ENCODE data around the gene HDAC9. TPM values are rescaled to one million over a fixed set of nuclear protein-coding genes. Genes with fewer than 3 reads are reported as not detected.

Gene HDAC9
- polyA plus RNA-seq, 4 donors = 8.4 to 15.8 (median 10.7) TPM

DNA sequence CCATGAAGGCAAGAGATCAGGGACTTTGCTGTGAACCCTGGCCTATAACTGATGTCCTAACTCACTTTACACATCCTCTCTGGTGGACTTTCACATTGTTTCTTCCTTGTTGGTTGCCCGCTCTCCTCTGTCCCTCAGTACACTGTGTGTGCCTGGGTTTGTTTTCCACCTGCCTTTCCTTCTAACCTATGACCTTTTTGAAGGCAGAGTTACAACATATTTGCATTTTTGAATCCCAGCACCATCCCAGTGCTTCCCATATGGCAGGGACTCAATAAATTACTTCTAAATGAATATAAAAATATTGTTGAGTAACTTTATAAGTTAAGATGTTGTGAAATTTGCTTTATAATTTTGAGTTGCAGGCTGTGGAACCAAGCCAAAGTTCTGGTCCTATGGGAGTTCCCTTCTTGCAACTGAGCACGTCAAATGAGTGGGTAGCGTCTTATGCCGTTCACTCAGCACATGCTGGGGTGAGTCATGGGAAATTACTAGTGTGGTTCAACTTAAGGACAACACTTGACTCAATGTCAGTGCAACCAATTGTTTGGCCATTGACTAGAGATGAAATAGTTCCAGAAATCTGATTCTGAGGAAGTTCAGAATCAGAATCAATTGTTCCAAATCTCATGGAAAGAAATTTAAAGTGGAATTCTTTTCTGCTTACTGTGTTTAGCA lies 370.9 kb downstream of the HDAC9 start:
- DNase-seq (ENCODE audit: low read depth in 4 of 4, low spot score in 3 of 4) = no peak

DNA sequence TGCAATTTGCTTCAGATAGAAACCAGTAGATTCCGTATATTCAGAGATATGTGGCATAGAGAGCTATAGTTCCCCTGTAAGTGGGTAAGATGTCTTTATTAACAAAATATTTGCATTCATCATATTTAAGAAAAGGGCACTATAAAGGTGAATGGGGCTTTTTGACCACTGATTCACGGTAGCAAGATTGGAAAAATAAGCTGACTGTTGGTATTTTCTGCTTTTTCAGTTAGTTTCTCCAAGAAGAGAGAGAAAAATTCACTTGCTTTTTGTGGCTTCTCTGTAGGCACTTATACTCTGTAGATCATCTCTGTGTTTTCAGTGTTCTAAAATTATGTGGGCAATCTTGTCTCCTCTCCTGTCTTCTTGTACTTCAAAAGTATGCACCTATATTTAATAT lies 376.8 kb downstream of the HDAC9 start:
- DNase-seq (ENCODE audit: low read depth in 4 of 4, low spot score in 3 of 4) = no peak

DNA sequence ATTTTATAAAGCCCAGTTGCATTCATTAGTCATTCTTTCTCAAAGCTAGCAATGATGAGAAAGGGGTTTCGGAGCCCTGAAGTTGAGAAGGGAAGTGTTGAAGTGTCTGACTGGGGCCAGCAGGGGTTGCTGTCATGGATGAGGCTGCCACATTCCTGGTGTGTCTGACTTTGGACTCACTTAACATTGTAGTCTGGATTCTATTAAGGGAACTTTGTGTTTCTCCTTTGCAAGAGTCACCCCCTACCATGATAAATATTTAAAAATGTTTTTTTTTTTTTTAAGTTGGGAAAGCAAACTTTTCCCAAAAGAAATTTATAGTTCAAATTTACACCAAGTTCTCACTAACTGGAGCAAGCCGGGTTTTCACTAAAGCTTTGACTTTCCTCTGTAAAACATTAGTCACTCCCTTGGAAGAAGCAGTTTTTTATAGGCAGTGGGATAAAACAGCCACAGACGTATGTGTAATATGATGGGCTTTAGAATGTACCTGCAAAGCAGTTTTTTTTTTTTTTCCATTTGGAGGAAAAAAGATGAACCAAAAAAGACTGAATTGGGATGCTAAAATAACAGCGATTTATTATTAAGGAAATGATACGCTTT lies 378.3 kb downstream of the HDAC9 start:
- no peak for DNase-seq (ENCODE audit: low read depth in 4 of 4, low spot score in 3 of 4)

DNA sequence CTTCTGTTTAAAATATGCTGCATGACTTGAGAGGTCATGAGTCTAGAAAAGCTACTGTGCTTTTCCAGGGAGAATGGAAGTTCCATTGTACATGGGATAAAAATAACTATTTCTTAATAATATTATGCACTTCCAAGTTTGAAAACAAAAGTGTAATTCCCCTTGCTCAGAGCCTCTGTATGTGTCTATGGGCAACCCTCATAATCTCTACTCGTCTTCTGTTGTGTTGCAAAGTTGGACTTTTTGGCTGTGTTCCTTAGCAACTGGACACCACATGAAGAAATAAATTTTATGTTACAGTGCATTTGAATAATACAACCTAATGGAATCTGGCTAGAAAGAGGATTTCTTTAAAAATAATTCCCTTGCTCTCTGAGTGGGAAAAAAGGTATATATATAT lies 379.3 kb downstream of the HDAC9 start:
- no peak for DNase-seq (ENCODE audit: low read depth in 4 of 4, low spot score in 3 of 4)

DNA sequence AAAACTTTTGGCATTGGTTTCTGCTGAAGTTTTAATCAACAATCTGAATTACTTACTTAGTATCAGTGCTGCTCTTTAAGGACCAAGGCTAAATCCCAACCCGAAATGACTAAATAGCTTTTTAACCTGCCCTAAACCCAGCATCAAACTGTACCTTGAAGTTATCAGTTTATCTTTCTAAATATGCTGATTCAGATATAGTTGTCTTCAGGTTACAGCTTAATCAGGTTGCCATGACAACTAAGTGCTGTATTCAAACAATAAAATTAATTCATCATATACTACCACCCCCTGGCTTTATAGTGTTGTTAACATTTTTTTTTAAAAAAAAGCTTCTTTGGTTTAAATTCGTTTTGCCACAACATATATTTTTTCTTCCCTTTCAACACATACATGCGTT lies 382.3 kb downstream of the HDAC9 start:
- DNase-seq (ENCODE audit: low read depth in 4 of 4, low spot score in 3 of 4) = no peak

DNA sequence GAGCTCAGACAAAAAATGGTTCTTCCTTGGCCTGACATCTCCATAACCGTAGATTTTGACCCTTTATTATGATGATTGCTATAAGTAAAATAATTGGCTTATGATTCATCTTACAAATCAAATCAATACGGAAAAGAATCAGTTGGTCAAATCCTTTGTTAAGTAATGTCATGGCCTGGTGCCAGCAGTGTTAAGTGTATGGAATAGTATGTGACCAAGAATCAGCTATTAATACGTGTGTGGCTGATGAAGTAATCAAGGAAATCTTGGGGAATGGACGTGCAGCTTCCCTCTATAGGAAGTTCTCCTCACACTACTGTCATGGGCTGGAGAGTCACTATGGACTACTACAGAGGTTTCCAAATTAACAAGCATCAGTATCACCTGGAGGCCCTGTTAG lies 391.3 kb downstream of the HDAC9 start:
- no peak for DNase-seq (ENCODE audit: low read depth in 4 of 4, low spot score in 3 of 4)

DNA sequence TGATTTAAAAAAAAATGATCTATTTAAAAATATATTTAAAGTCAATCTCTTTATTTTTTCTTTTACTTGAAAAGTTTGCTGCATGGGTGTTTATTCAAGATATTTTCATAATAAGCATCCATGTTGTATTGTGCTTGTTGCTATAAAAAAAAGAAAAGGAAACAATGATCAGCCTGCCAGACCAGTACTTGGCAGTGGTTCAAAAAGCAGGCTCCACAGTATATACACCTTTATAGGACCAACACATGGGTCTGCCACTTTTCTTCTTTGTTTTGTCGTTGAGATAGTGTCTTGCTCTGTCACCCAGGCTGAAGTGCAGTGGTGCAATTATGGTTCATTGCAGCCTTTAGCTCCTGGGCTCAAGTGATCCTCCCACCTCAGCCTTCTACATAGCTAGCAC lies 393.9 kb downstream of the HDAC9 start:
- DNase-seq (ENCODE audit: low read depth in 4 of 4, low spot score in 3 of 4) = no peak

DNA sequence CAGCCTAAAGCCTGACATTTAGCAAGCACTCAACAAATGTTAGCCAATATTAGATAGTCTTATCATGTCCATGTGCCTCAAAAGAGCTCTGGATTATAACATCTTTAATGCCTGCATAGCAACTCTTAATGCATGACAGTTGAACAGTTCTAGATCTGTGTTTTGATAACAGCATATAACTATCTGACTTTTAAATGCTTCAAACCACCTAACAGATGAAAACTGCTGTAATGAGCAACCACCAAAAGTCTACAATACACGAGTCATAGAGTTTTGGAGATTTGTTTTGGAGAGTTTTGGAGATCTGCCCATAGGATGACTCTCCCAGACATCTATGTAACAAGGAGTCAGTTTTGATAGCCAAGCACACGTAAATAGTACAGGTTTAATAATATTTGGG lies 394.6 kb downstream of the HDAC9 start:
- no peak for DNase-seq (ENCODE audit: low read depth in 4 of 4, low spot score in 3 of 4)

DNA sequence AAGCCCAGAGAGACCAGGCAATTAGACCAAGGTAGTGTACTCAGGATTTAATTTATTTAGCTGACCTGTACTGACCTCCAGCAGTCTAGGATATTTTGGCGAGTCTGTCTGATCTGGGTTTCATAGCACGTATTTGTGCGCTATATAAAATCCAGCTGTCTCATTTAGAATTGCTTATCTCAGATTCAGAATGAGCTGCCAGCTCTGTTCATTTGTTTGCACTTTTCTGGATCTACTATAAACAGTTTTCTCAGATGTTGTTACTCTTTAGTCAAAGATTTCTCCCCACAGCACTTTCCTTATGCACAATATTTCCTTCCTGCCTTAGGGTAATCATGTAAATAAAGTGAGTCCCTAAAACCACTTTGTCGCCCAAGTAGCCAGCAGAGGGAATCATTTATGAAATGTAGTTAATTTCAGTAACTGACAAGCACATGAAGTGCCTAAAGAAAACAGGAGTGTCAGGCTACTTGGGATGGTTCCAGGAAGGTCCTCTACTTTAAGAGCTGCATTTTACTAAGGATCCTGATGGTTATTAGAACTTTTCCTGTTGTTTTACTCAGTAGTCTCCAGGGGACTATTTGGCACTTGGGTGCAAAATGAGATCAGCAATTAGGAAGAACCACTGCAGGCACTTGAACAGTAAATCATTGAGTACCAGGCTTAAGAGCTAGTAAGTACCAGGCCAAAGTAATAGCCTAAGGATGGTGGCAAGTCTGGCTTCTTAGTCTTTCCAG lies 395.5 kb downstream of the HDAC9 start:
- no peak for DNase-seq (ENCODE audit: low read depth in 4 of 4, low spot score in 3 of 4)

DNA sequence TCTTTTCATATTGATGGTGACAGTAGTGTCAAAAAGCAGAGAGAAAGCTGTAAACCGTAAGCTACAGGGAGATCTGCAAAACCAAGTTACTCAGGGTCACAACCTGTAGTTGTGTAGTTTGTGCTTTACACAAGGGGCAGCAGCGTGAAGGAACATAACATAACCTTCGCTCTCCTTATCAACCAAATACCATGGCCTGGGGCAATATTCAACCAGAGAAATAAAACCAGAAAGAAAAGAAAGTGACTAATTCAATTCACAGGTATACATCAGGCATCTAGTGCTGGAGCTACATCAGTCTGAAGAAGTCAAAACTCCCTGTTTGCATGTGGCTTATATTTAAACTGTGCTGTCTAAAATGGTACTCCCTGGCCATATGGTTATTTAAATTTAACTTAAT lies 397.6 kb downstream of the HDAC9 start:
- DNase-seq (ENCODE audit: low read depth in 4 of 4, low spot score in 3 of 4) = no peak

DNA sequence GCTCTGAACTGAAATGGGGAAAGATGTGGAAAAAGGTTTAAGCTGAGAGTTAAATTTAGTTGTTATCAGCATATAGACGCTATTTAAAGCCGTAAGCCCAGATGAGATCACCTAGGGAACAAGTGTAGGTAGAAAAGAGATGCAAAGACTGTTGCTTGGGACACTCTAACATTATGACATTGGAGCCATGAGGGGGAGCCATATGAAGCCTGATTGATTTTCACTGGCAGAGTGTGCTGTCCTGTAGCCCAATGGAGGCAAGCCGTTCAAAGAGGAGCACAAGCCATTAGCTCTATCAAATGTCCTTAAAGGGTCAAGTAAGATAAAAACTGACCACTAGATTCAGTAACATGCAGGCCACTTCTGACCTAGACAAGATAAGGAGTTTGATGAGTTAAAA lies 398.6 kb downstream of the HDAC9 start:
- DNase-seq (ENCODE audit: low read depth in 4 of 4, low spot score in 3 of 4) = no peak

DNA sequence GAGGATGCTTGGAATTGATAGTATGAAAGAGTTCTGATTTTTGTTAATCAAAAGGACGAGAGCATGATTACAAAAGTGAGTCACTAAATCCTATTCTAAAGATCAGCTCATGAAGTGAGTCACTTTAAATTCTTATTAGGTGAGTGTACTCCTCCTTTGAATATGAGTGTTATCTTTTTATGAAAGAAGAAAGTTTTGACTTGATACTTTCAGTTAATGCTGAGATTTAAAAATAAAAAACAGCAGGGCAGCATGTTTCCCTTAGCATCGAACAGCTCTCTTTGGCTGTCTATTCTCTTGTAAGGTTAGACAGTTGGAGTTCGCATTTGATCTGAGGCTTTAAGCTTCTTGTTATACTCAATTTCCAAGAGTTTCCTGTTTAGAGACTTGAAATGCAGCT lies 399.9 kb downstream of the HDAC9 start:
- no peak for DNase-seq (ENCODE audit: low read depth in 4 of 4, low spot score in 3 of 4)

DNA sequence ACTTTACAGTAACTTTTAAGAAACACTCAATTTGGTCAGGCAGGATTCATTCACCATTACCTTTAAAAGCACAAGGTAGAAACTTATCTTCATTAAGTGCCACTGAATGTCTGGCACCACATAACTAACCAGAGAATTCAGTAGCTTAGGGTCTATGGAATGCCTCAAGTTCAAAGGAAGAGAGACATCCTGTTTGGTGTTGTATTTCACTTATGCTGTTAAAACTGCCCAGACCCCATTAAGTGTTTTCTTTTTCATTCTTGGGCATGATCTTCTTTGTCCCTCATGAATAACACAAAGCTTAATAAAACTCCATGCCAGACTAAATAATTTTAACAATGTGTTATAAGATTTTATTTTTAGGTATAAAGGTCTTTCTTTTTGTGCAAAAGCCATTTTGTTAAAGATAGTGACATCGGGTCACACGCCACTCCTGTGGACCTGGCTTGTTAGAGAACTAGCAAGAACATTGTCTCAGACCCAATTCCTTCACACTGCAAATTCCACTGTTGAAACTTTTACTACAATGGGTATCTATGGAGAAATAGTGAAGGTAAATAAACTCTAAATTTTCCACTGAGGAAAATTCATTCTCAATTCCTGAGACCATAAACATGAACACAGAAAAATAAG lies 400.9 kb downstream of the HDAC9 start:
- no peak for DNase-seq (ENCODE audit: low read depth in 4 of 4, low spot score in 3 of 4)

DNA sequence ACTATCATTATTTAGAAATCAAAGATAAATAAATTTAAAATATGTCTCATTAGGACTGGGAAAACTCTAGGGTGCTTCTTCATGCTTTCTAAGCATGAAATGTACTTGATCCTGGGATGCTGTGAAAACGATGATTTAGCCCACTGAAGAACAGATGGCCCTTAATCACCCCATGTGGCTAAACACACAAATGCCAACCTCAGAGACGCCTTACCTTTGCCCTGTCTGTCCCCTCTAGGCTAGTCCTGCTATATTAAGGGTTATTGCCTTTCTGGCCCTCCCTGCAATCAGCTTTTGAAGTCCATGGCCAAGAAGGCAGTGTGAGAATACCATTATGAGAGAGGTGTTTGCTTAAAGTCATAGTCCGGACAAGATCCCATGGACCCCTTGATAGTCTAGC lies 404.7 kb downstream of the HDAC9 start:
- DNase-seq (ENCODE audit: low read depth in 4 of 4, low spot score in 3 of 4) = no peak

DNA sequence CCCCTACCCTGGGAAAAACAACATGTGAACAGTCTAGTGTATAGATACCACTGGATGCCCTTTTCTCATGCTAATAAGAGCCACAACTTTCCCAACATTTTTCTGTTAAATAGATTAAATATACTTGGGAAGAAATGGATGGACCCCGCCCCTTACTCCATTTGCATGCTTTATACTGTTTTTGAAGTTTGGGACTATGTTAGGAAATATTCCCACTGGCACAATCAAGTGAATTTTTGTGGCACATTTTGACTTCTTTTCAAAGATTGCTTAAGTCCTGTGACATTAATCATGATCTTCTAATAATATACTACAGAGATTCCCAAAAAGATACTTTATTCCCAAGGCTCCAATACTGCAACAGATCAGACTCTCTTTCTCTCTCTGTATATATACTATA lies 405.3 kb downstream of the HDAC9 start:
- no peak for DNase-seq (ENCODE audit: low read depth in 4 of 4, low spot score in 3 of 4)

DNA sequence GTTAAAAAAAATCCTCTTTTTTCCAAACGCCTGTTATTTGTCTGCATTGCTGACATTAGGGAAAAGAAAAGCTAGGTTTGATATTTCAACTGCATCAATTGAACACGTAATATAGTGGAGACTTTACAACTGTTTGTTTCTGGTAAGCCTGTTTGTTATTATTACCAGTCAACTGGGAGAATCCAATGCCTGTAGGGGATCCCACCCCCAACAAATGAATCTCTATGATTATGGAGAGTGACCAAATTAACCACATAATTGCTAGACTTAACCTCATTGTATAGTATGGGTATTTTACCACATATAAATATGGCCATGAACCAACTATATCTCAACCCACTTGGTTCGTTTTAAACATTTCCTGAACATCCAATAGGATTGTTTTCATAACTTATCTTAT lies 405.8 kb downstream of the HDAC9 start:
- no peak for DNase-seq (ENCODE audit: low read depth in 4 of 4, low spot score in 3 of 4)

DNA sequence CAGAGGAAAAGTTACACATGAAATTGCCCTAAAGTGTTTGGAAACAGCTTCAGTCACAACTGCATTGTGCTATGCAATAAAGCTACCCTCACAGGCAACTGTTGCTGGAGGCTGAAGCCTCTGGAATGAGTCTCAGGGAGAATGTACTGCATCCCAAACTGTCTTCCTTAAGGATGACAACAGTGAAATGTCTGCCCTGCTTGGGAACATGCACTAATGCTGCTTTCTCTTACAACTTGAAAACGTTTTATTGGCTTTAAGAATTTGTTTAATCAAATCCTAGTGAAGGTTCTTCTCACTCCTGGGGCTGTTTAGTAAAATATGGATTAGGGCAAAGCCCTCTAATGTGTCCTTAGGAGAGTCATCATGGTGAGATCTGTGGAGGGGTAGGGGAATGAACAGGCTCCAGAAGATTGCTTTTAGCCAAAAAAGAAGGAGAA lies 406.5 kb downstream of the HDAC9 start:
- no peak for DNase-seq (ENCODE audit: low read depth in 4 of 4, low spot score in 3 of 4)

DNA sequence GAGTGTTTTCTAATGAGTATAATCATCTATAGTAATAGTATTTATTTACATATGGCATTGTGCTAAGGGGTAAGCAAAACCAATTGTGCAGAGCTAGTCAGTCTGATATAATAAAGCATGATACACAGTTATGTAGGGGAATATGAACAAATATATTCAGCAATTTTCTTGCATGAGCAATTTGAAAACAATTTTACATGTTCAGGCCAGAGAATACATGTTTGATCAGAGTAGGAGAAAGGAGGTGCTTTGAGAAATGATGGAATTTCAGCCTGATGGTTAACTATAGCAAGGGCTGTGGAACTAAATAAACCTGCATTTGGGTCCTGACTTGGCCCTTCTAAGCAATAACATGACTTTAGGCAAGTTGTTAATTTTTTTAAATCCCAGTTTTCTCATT lies 407.3 kb downstream of the HDAC9 start:
- DNase-seq (ENCODE audit: low read depth in 4 of 4, low spot score in 3 of 4) = no peak

DNA sequence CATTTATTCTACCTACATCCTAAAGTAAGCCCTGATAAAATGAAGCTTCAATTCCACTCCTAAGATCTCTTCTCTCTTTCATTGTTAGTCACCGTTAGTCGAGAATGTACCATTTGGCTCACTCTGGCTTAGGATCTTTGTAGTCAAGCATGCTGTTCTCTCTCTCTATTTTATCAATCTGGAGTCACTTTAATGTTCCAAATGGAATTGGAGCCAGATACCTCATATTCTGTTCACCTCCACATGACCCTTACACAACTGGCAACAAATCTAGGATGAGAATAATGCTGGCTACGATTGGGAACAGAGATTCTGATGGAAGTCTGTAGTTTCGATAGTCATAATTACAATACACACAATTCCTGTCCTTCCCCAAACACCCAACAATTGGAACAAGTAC lies 408.1 kb downstream of the HDAC9 start:
- DNase-seq (ENCODE audit: low read depth in 4 of 4, low spot score in 3 of 4) = no peak

DNA sequence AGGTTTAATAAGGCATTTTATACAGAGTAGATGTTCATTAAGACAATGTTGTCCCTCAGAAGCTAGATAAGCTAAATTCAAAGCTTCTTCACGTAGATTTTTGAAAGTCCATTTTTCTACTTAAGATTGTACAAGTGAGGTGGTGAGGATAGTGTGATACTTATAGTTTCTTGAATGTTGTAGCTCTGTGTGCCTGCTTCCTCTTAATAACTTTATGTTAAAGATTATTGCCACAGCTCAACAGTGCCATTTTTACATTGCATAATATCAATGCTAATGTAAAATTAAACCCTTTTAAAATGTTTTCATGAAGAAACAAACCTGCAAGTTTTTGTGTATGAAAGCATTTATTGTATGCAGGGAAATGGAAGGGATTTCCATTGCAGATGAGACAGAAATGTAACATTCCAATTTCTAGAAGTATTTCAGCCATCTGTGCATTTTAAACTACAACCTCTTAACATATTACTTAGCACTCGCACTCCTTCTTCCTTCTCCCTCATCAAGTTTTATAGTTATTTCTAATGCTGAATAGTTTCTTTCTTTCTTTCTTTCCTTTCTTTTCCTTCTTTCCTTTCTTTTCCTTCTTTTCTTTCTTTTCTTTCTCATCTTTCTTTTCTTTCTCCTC lies 409.9 kb downstream of the HDAC9 start:
- DNase-seq (ENCODE audit: low read depth in 4 of 4, low spot score in 3 of 4) = no peak

DNA sequence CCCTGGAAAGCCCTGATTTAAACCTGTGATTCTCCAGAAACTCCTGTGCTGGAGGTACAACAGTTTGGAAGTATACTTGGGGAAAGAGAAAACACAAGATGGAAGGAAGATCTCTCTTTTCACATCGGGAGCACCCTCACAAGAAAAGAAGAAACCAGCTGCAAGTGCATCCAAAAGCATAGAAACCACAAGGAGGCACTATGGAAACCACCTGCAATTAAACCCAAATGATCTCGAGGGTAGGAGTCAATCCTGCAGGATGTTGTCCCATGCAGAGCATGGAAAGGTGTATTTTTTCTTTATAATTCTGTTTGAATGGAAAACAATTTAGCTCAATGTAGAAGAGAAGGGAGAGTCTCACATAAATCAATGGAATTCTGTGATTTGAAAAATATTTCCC lies 411.4 kb downstream of the HDAC9 start:
- DNase-seq (ENCODE audit: low read depth in 4 of 4, low spot score in 3 of 4) = no peak
